Liver (tissue), 3 donors: ENCODE data around the gene EDN3.

Experiments used
- CTCF ChIP-seq: fragments of 150-350 bp; IDR thresholded peaks from 2 replicates; pipeline ENCODE4 v1.5.1; 2017; ENCODE audit warnings: improper control_type of control experiment, low read depth, low read length; ENCODE audit not compliant: missing input control
- HNF4A ChIP-seq, 2 donors: conservative IDR thresholded peaks; 2 replicates each; pipeline ENCODE4 v1.6.1; 2016; ENCODE audit warnings: antibody characterized with exemption in 2 of 2, mild to moderate bottlenecking in 2 of 2
- RAD21 ChIP-seq, 2 donors: IDR thresholded peaks; 2 replicates each; pipeline ENCODE4 v1.6.1; 2016; ENCODE audit warnings: antibody characterized with exemption in 2 of 2, mild to moderate bottlenecking in 2 of 2
- SP1 ChIP-seq: IDR thresholded peaks from 2 replicates; pipeline ENCODE4 v1.6.1; 2018; ENCODE audit warnings: antibody characterized with exemption, mild to moderate bottlenecking
- TAF1 ChIP-seq: conservative IDR thresholded peaks from 2 replicates; pipeline ENCODE4 v1.6.1; 2016; ENCODE audit warnings: antibody characterized with exemption, mild to moderate bottlenecking
- YY1 ChIP-seq: IDR thresholded peaks from 2 replicates; pipeline ENCODE4 v1.6.1; 2016; ENCODE audit warnings: antibody characterized with exemption, mild to moderate bottlenecking
- donor health status: healthy.
- donor health status: healthy.

GRCh38 chr20:59269411-59270025 lies 30.9 kb upstream of the EDN3 start:
- no peak for TF ChIP-seq CTCF
- no peak for TF ChIP-seq HNF4A (conservative IDR thresholded peaks at IDR 0.05)
- TF ChIP-seq YY1: no peak
- TF ChIP-seq RAD21 (IDR thresholded peaks at IDR 0.05): no peak
- no peak for TF ChIP-seq SP1
- no peak for TF ChIP-seq TAF1
